H1 (cell line): ENCODE measurements around the gene SCUBE2. TPM values are rescaled to one million over a fixed set of nuclear protein-coding genes. Genes with fewer than 3 reads are reported as not detected.

Experiments used
- CBX8 ChIP-seq: fragments of 300-800, 300-1000 bp; sonication (generic); IDR thresholded peaks from 2 replicates; pipeline ENCODE4 v1.7.1; 2016; ENCODE audit warnings: low read depth, low read length, borderline replicate concordance
- PHF8 ChIP-seq: fragments of 200-600 bp; sonication (generic); conservative IDR thresholded peaks from 2 replicates; pipeline ENCODE4 v1.7.1; 2012; ENCODE audit warnings: low read depth, mild to moderate bottlenecking, inconsistent platforms, low read length, moderate library complexity
- RBBP5 ChIP-seq: IDR thresholded peaks from 2 replicates; pipeline ENCODE4 v1.7.1; 2012; ENCODE audit warnings: low read depth, mild to moderate bottlenecking, inconsistent platforms, low read length, moderate library complexity, borderline replicate concordance
- RNF2 ChIP-seq: fragments of 200-900, 300-1000 bp; sonication (generic); IDR thresholded peaks from 2 replicates; pipeline ENCODE4 v1.7.1; 2016; ENCODE audit warnings: borderline replicate concordance, low read depth, mild to moderate bottlenecking, antibody characterized with exemption, low read length; ENCODE audit not compliant: poor library complexity, severe bottlenecking; ENCODE audit errors: missing control alignments
- polyA plus RNA-seq, 7 experiments: library from polyadenylated mRNA; depleted of rRNA in 3 of 7; stranded (reverse) in 5 of 7; unstranded in 2 of 7; fragments of >200 nt in 5 of 7; fragments of 200-250 nt in 2 of 7; gene quantifications; 1 replicate in 5 of 7; 2 replicates in 1 of 7; 4 replicates in 1 of 7; pipeline versions ENCODE4 v1.2.1 to v1.2.3, GENCODE V29; 2011 to 2013; ENCODE audit warnings: missing spikeins in 2 of 7, mixed read lengths in 2 of 7
- total RNA-seq: library from RNA; stranded (reverse); fragmentation: NEBNext Ultra II Directional; extraction: Animal tissue kit (Norgen Biotek cat#: 25700); gene quantifications from 2 replicates; pipeline ENCODE4 v1.2.1, GENCODE V29; 2021
- TF ChIP-seq, protein P1 (sequence below): IDR thresholded peaks from 2 replicates; pipeline ENCODE4 v1.6.1; 2012; ENCODE audit warnings: inconsistent platforms
- TF ChIP-seq, protein P2 (sequence below): IDR thresholded peaks from 2 replicates; pipeline ENCODE4 v1.6.1; 2012; ENCODE audit warnings: low read length, inconsistent platforms

SCUBE2 gene
- total and polyA plus RNA-seq, 2 of the 8 experiments (the other 6 are each of a cell fraction or from before 2014, with no cell fraction given): 0.29 to 1.2 TPM

DNA sequence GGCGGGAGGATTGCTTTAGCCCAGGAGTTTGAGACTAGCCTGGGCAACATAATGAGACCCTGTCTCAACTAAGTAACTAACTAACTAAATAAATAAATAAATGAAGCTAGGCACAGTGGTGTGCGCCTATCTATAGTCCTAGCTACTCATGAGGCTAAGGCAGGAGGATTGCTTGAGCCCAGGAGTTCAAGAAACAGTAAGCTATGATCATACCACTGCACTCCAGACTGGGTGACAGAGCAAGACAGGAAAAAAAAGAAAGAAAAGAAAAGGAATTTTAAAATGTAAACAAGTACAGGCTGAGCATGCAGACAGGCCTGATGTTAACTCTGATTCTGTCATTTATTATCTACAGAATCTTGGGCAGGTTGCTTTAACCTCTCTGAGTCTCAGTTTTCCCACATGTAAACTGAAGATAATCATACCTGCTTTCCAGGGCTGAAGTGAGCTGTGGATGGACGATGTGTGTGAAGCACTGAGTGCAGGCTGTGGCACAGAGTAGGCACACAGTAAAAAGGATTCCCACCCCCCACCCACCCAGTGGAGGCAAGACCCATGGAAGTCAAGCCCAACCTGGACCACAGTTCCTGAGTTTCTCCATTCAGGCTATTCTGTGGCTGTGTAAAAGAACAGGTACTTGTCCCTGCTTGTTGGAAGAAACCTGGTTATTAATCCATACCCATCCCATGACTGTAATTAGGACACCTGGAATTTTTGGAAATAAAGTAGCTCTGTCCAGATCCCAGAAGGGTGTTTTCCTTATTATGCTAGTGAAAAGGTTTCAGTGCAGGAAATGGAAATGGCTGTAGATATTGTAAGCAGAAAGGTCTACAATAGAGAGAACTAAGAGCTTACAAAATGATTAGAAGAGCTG, 18.7 kb upstream of the SCUBE2 start (continued):
- TF ChIP-seq CBX8: no peak
- TF ChIP-seq, protein P1, sequence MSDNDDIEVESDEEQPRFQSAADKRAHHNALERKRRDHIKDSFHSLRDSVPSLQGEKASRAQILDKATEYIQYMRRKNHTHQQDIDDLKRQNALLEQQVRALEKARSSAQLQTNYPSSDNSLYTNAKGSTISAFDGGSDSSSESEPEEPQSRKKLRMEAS: no peak
- no peak for TF ChIP-seq RNF2
- no peak for TF ChIP-seq PHF8
- TF ChIP-seq, protein P2, sequence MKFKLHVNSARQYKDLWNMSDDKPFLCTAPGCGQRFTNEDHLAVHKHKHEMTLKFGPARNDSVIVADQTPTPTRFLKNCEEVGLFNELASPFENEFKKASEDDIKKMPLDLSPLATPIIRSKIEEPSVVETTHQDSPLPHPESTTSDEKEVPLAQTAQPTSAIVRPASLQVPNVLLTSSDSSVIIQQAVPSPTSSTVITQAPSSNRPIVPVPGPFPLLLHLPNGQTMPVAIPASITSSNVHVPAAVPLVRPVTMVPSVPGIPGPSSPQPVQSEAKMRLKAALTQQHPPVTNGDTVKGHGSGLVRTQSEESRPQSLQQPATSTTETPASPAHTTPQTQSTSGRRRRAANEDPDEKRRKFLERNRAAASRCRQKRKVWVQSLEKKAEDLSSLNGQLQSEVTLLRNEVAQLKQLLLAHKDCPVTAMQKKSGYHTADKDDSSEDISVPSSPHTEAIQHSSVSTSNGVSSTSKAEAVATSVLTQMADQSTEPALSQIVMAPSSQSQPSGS: no peak
- no peak for TF ChIP-seq RBBP5
- TF ChIP-seq, all 59 proteins: peak for 0
